WTC11 (cell line): ENCODE measurements around the gene TSHZ1.

Source experiments
- CREB1 ChIP-seq: sonication (generic); formaldehyde crosslinking; IDR thresholded peaks from 2 replicates; pipeline ENCODE4 v1.8.0; 2023; ENCODE audit warnings: mild to moderate bottlenecking, missing genetic modification reagents
- ELF4 ChIP-seq: sonication (generic); formaldehyde crosslinking; IDR thresholded peaks from 2 replicates; pipeline ENCODE4 v1.8.1; 2022; ENCODE audit warnings: low read depth, mild to moderate bottlenecking, moderate library complexity, missing genetic modification reagents
- JUN ChIP-seq: sonication (generic); formaldehyde crosslinking; IDR thresholded peaks from 2 replicates; pipeline ENCODE4 v1.8.0; 2023; ENCODE audit warnings: mild to moderate bottlenecking, missing genetic modification reagents
- RELA ChIP-seq: sonication (generic); formaldehyde crosslinking; IDR thresholded peaks from 2 replicates; pipeline ENCODE4 v1.8.1; 2022; ENCODE audit warnings: missing genetic modification reagents, mild to moderate bottlenecking, borderline replicate concordance
- SOX15 ChIP-seq: fragments of 250-450 bp; sonication (Bioruptor Pico); IDR thresholded peaks from 2 replicates; pipeline ENCODE4 v1.9.0; 2021; ENCODE audit warnings: mild to moderate bottlenecking
- ZNF138 ChIP-seq: sonication (generic); formaldehyde crosslinking; conservative IDR thresholded peaks from 2 replicates; pipeline ENCODE4 v1.8.1; 2022; ENCODE audit warnings: mild to moderate bottlenecking, moderate library complexity, missing genetic modification reagents
- ZNF416 ChIP-seq: fragments of 250-450 bp; sonication (Bioruptor Pico); IDR thresholded peaks from 2 replicates; pipeline ENCODE4 v1.9.0; 2021; ENCODE audit warnings: mild to moderate bottlenecking, inconsistent platforms
- TF ChIP-seq, protein P1 (sequence below): fragments of 200-600 bp; IDR thresholded peaks from 2 replicates; pipeline ENCODE4 v1.8.0; 2022; ENCODE audit warnings: antibody characterized with exemption
- TF ChIP-seq, protein P2 (sequence below): sonication (generic); formaldehyde crosslinking; IDR thresholded peaks from 2 replicates; pipeline ENCODE4 v1.8.1; 2023; ENCODE audit warnings: mild to moderate bottlenecking, missing genetic modification reagents, moderate library complexity
- TF ChIP-seq, protein P3 (sequence below): sonication (generic); formaldehyde crosslinking; IDR thresholded peaks from 2 replicates; pipeline ENCODE4 v1.8.0; 2022; ENCODE audit warnings: mild to moderate bottlenecking, missing genetic modification reagents
- TF ChIP-seq, protein P4 (sequence below): sonication (generic); formaldehyde crosslinking; IDR thresholded peaks from 2 replicates; pipeline ENCODE4 v1.8.0; 2022; ENCODE audit warnings: mild to moderate bottlenecking, missing genetic modification reagents

DNA sequence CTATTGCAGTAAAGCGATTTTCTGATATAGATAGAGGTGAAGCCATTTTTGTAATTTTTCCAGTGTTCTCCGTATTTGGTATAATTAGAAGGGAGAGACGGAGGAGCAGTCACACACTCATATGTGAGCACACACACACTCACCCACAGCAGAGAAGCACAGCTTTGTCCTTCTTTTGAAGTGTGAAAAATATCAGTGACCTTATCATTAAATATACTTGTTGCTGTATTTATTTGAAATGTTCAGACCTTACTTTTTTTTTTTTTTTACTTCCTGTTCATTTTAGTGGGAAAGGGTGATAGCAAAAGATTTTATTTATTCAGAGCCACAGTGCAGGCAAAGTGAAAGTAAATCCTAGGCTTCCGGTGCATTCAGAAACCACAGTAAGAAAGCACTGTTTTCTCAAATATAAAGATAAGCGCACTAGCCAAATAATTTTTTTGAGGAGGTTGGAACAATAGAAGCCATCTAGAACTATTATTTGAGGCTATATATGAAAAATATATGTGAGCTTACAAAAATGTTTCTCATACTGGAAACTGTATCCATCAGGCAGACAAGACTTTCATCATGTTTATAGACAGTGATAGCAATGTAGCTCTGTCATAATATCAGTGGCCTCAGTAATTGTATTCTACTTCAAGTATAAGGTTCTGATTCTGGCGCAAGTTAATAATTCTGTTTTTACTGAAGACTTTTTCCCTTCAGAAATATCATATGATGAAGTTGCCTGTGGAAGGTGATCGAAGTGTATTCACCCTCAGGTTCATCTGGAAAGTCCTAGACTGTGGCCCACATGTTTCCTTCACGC lies 37.2 kb downstream of the TSHZ1 start:
- TF ChIP-seq ZNF416 = no peak
- TF ChIP-seq, protein P1, sequence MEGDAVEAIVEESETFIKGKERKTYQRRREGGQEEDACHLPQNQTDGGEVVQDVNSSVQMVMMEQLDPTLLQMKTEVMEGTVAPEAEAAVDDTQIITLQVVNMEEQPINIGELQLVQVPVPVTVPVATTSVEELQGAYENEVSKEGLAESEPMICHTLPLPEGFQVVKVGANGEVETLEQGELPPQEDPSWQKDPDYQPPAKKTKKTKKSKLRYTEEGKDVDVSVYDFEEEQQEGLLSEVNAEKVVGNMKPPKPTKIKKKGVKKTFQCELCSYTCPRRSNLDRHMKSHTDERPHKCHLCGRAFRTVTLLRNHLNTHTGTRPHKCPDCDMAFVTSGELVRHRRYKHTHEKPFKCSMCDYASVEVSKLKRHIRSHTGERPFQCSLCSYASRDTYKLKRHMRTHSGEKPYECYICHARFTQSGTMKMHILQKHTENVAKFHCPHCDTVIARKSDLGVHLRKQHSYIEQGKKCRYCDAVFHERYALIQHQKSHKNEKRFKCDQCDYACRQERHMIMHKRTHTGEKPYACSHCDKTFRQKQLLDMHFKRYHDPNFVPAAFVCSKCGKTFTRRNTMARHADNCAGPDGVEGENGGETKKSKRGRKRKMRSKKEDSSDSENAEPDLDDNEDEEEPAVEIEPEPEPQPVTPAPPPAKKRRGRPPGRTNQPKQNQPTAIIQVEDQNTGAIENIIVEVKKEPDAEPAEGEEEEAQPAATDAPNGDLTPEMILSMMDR = no peak
- no peak for TF ChIP-seq ZNF138
- no peak for TF ChIP-seq JUN (CRISPR knock-in tag)
- TF ChIP-seq SOX15 = no peak
- TF ChIP-seq ELF4 (CRISPR knock-in tag) = no peak
- TF ChIP-seq, protein P2, sequence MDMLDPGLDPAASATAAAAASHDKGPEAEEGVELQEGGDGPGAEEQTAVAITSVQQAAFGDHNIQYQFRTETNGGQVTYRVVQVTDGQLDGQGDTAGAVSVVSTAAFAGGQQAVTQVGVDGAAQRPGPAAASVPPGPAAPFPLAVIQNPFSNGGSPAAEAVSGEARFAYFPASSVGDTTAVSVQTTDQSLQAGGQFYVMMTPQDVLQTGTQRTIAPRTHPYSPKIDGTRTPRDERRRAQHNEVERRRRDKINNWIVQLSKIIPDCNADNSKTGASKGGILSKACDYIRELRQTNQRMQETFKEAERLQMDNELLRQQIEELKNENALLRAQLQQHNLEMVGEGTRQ = no peak
- TF ChIP-seq CREB1 (CRISPR knock-in tag) = no peak
- TF ChIP-seq, protein P3, sequence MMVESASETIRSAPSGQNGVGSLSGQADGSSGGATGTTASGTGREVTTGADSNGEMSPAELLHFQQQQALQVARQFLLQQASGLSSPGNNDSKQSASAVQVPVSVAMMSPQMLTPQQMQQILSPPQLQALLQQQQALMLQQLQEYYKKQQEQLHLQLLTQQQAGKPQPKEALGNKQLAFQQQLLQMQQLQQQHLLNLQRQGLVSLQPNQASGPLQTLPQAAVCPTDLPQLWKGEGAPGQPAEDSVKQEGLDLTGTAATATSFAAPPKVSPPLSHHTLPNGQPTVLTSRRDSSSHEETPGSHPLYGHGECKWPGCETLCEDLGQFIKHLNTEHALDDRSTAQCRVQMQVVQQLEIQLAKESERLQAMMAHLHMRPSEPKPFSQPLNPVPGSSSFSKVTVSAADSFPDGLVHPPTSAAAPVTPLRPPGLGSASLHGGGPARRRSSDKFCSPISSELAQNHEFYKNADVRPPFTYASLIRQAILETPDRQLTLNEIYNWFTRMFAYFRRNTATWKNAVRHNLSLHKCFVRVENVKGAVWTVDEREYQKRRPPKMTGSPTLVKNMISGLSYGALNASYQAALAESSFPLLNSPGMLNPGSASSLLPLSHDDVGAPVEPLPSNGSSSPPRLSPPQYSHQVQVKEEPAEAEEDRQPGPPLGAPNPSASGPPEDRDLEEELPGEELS (CRISPR knock-in tag) = no peak
- TF ChIP-seq RELA (CRISPR knock-in tag) = no peak
- TF ChIP-seq, protein P4, sequence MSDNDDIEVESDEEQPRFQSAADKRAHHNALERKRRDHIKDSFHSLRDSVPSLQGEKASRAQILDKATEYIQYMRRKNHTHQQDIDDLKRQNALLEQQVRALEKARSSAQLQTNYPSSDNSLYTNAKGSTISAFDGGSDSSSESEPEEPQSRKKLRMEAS = no peak
